ENCODE measurements around the gene FTL. TPM values are rescaled to one million over a fixed set of nuclear protein-coding genes. Genes with fewer than 3 reads are reported as not detected.

FTL gene
- total and polyA plus RNA-seq, 4 donors, result 2,880 to 22,369 (median 12,158) TPM

GRCh38 chr19:48947258-48947542, 17.9 kb upstream of the FTL start:
- 96 to 100% methylated on average over 3 of the region's 3 CpGs for WGBS, 2 donors
- H3K27me3 ChIP-seq (ENCODE audit: control insufficient read depth in 3 of 3, insufficient read depth in 3 of 3, low read length in 2 of 3), result no peaks in the 10 kb centered on the region
- H3K36me3 ChIP-seq (ENCODE audit: control insufficient read depth in 4 of 4, insufficient read depth in 4 of 4, low read length in 4 of 4), result no peaks in the 10 kb centered on the region
- DNase-seq, result no peak
- TF ChIP-seq CTCF (IDR thresholded peaks at IDR 0.05; ENCODE audit: control extremely low read depth, extremely low read depth), result no peak
- H3K9ac ChIP-seq (ENCODE audit: insufficient read depth in 1 of 2, low read length in 2 of 2), result no peak overlapping the region
- H3K9me3 ChIP-seq (ENCODE audit: control insufficient read depth in 4 of 4, insufficient read depth in 3 of 4, low read length in 3 of 4), result peaks cover 0 to 2% (median 0%) of the 10 kb centered on the region in 4 donors
- no peak overlapping the region for H3K27ac ChIP-seq (ENCODE audit: low read depth in 1 of 2, low read length in 1 of 2)
- H3K4me1 ChIP-seq (ENCODE audit: control insufficient read depth in 5 of 5, insufficient read depth in 5 of 5, low read length in 5 of 5), result peaks cover 0 to 2% (median 0%) of the 10 kb centered on the region in 5 donors
- no peak overlapping the region for H3K4me3 ChIP-seq
- ATAC-seq (ENCODE audit: insufficient read depth, low FRiP score), result no peak

GRCh38 chr19:48950159-48950558, 14.9 kb upstream of the FTL start:
- H3K27ac ChIP-seq (ENCODE audit: low read depth in 1 of 2, low read length in 1 of 2), result no peak overlapping the region
- H3K4me3 ChIP-seq, result no peak overlapping the region
- no peak overlapping the region for H3K9ac ChIP-seq (ENCODE audit: insufficient read depth in 1 of 2, low read length in 2 of 2)
- 60 to 74% methylated on average over 3 of the region's 3 CpGs for WGBS, 2 donors
- peaks cover 0 to 2% (median 0%) of the 10 kb centered on the region in 5 donors for H3K4me1 ChIP-seq (ENCODE audit: control insufficient read depth in 5 of 5, insufficient read depth in 5 of 5, low read length in 5 of 5)
- H3K27me3 ChIP-seq (ENCODE audit: control insufficient read depth in 3 of 3, insufficient read depth in 3 of 3, low read length in 2 of 3), result no peaks in the 10 kb centered on the region
- no peak for TF ChIP-seq CTCF (IDR thresholded peaks at IDR 0.05; ENCODE audit: control extremely low read depth, extremely low read depth)
- no peaks in the 10 kb centered on the region for H3K9me3 ChIP-seq (ENCODE audit: control insufficient read depth in 4 of 4, insufficient read depth in 3 of 4, low read length in 3 of 4)
- no peaks in the 10 kb centered on the region for H3K36me3 ChIP-seq (ENCODE audit: control insufficient read depth in 4 of 4, insufficient read depth in 4 of 4, low read length in 4 of 4)
- DNase-seq, result peak in 2 of 3 donors; percentile 38 to 55
- ATAC-seq (ENCODE audit: insufficient read depth, low FRiP score), result no peak

GRCh38 chr19:48950830-48951519, 14.1 kb upstream of the FTL start:
- Histone ChIP-seq H3K27ac (ENCODE audit: low read depth in 1 of 2, low read length in 1 of 2) (no peak overlapping the region), H3K27me3 (ENCODE audit: control insufficient read depth in 3 of 3, insufficient read depth in 3 of 3, low read length in 2 of 3) (no peaks in the 10 kb centered on the region), H3K9me3 (ENCODE audit: control insufficient read depth in 4 of 4, insufficient read depth in 3 of 4, low read length in 3 of 4) (no peaks in the 10 kb centered on the region), H3K4me1 (ENCODE audit: control insufficient read depth in 5 of 5, insufficient read depth in 5 of 5, low read length in 5 of 5) (peaks cover 0 to 9% (median 6%) of the 10 kb centered on the region in 5 donors), H3K4me3 (no peak overlapping the region), H3K36me3 (ENCODE audit: control insufficient read depth in 4 of 4, insufficient read depth in 4 of 4, low read length in 4 of 4) (no peaks in the 10 kb centered on the region), H3K9ac (ENCODE audit: insufficient read depth in 1 of 2, low read length in 2 of 2) (no peak overlapping the region)
- DNase-seq (no peak), ATAC-seq (ENCODE audit: insufficient read depth, low FRiP score) (no peak)
- WGBS, 2 donors, result 54 to 69% methylated on average over 9 of the region's 9 CpGs
- no peak for TF ChIP-seq CTCF (IDR thresholded peaks at IDR 0.05; ENCODE audit: control extremely low read depth, extremely low read depth)

- Histone ChIP-seq H3K27me3 (ENCODE audit: control insufficient read depth in 3 of 3, insufficient read depth in 3 of 3, low read length in 2 of 3) (no peaks in the 10 kb centered on the region), H3K4me1 (ENCODE audit: control insufficient read depth in 5 of 5, insufficient read depth in 5 of 5, low read length in 5 of 5) (peaks cover 0 to 9% (median 6%) of the 10 kb centered on the region in 5 donors), H3K9ac (ENCODE audit: insufficient read depth in 1 of 2, low read length in 2 of 2) (no peak overlapping the region), H3K9me3 (ENCODE audit: control insufficient read depth in 4 of 4, insufficient read depth in 3 of 4, low read length in 3 of 4) (no peaks in the 10 kb centered on the region), H3K27ac (ENCODE audit: low read depth in 1 of 2, low read length in 1 of 2) (no peak overlapping the region), H3K36me3 (ENCODE audit: control insufficient read depth in 4 of 4, insufficient read depth in 4 of 4, low read length in 4 of 4) (peaks cover 0 to 4% (median under 1%) of the 10 kb centered on the region in 4 donors), H3K4me3 (no peak overlapping the region)
- ATAC-seq (ENCODE audit: insufficient read depth, low FRiP score) (no peak), DNase-seq (no peak)
- no peak for TF ChIP-seq CTCF (IDR thresholded peaks at IDR 0.05; ENCODE audit: control extremely low read depth, extremely low read depth)
- WGBS, 2 donors, result 77 to 78% methylated on average over 4 of the region's 4 CpGs
Observed at GRCh38 chr19:48953141-48953540, 12.0 kb upstream of the FTL start.

Data from lung (tissue), 12 donors.